ENCODE results near the gene CRNKL1. TPM values are rescaled to one million over a fixed set of nuclear protein-coding genes. Genes with fewer than 3 reads are reported as not detected.
A peak's percentile ranks its signal among the peaks of the same experiment; 100 is the strongest.

The CRNKL1 gene
- total RNA-seq, 1 experiment from 2014 or later, result 17.1 TPM

DNA sequence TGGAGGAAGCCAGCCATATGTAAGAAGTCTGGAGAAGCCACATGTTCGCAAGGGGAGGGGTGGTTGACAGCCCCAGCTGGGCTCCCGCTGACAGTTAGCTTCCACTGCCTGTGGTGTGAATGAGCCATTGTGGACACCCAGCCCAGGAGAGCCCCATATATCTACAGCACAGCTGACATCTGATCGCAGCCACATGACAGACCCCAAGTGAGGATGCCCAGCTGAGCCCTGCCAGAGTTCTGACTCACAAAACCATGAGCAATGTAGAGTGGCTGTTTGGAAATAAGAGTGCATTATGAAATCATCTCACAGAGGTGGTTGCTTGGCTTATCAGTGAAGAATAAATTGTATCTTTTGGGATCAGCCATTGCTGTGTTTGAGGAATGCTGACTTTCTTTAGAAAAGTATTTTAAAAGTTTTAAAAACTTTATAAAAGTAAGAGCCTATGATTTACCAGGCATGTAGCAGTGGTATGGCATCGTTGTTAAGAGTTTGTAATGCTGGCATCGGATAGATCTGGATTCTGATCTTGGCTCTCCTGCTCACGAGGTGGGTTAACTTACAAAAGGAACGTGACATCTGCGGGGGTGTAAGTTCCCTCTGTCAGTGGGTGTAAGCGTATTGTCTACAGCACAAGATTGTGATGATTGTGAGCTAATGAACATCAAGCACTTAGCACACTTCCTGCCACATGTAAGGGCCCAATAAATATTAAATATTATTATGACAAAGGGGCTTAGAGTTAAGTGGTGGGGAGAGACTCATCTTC lies 24.2 kb upstream of the CRNKL1 start:
- H3K27me3 ChIP-seq (ENCODE audit: control insufficient read depth, insufficient read depth, low read length), result no peaks in the 10 kb centered on the region
- H3K4me3 ChIP-seq (ENCODE audit: insufficient read depth, low read depth, low read length), result no peak overlapping the region
- no peaks in the 10 kb centered on the region for H3K36me3 ChIP-seq (replicated peaks; ENCODE audit: control insufficient read depth, insufficient read depth, low read length)
- DNase-seq, result no peak

DNA sequence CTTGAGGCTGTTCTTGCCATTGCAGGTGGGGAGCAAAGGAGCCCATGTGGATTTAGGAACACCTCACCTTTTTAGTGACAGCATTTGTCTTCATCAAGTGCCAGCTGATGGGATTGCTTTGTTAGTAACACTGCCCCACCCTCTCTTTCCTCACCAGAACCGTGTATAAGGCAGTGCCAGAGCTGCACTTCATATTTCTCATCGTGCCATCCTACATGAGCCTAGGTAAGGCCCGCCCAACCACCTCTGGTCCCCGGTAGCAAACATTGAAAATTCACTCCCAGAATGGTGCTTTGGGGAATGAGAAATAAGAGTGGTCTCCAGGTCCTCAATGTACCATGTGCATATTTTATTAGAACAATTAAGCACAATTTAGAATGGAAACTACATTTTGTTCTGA lies 22.8 kb upstream of the CRNKL1 start:
- Histone ChIP-seq H3K4me3 (ENCODE audit: insufficient read depth, low read depth, low read length) (no peak overlapping the region), H3K27me3 (ENCODE audit: control insufficient read depth, insufficient read depth, low read length) (no peaks in the 10 kb centered on the region), H3K36me3 (replicated peaks; ENCODE audit: control insufficient read depth, insufficient read depth, low read length) (no peaks in the 10 kb centered on the region)
- DNase-seq, result no peak

DNA sequence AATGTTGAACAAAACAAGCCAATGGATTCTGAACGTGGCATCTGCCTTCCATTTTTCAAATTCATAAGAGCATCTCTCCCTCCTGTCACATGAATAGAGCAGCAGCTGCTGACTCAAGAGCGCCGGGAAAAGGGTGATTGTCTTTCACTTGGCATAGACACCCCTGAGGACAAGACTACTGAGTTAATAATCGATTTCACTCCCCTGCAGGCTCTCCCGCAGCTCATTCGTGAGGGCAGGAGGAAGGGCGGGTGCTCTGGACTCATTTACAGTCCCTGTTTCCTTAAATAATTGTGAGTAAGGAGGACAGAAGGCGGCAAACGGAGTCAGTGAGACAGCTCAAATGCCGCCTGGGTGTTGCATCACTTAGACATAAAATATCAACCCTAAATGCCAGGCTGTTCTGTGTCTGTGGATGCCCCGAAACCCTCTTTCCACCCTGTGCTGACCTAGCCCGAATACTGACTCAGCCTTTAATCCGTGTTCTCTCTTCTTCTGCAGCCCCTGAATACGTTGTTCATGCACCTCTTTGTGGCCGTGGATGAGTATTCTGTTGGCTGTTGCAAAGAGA lies 21.6 kb upstream of the CRNKL1 start:
- Histone ChIP-seq H3K36me3 (replicated peaks; ENCODE audit: control insufficient read depth, insufficient read depth, low read length) (no peaks in the 10 kb centered on the region), H3K27me3 (ENCODE audit: control insufficient read depth, insufficient read depth, low read length) (no peaks in the 10 kb centered on the region), H3K4me3 (ENCODE audit: insufficient read depth, low read depth, low read length) (no peak overlapping the region)
- no peak for DNase-seq

- Histone ChIP-seq H3K36me3 (replicated peaks; ENCODE audit: control insufficient read depth, insufficient read depth, low read length) (no peaks in the 10 kb centered on the region), H3K27me3 (ENCODE audit: control insufficient read depth, insufficient read depth, low read length) (no peaks in the 10 kb centered on the region), H3K4me3 (ENCODE audit: insufficient read depth, low read depth, low read length) (no peak overlapping the region)
- no peak for DNase-seq
Measured at GRCh38 chr20:20070871-20071726, 18.8 kb upstream of the CRNKL1 start.

DNA sequence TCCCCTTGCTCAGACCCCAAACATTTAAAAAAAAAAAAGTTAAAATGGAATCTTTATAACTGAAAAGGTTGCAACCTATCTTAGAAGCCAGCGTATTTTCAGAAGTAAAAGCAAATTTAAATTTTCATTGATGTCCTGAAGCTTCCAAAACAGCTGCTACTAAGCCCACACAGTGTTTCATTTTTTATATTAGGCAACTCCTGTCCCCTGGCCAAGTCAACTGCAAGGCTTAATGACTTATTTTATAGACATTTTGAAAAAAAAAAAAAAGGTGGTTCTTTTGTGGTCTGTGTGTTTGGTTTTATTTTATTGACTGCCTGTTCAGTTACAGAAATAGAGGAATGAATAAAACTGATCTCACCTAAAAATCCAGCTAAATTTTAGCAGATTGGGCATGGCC lies 13.1 kb upstream of the CRNKL1 start:
- H3K36me3 ChIP-seq (replicated peaks; ENCODE audit: control insufficient read depth, insufficient read depth, low read length), result no peaks in the 10 kb centered on the region
- no peaks in the 10 kb centered on the region for H3K27me3 ChIP-seq (ENCODE audit: control insufficient read depth, insufficient read depth, low read length)
- DNase-seq, result no peak
- H3K4me3 ChIP-seq (ENCODE audit: insufficient read depth, low read depth, low read length), result no peak overlapping the region

DNA sequence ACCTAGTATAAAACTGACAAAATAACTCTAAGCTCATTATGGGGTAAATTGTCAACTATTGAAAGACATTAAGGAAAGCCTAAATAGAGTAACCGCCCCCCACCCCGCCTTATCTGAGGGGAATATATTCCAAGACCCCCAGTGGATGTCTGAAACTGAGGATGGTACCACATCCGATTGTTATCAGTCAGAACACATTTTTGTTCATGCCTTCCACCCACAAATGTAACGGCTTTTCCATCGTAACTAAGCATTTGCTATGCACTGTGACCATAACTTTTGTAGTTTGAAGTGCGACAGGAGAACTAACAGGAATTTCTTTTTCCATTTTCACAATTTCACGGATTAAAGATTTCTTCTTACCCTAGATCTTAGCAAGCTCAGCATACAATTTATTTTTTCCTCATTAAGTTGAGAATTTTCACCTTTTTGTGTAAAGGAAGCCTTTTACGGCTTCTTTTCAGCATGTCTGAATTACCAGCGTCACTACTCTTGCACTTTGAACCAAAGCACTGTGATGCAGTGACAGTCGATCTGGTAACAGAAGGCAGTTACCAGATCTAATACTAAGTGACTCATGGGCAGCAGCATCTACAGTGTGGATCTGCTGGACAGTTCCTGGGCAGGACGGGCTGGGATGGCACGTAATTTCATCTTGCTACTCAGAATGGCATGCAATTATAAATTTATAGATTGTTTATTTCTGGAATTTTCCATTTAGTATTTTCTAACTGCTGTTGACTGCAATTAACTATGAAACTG lies 11.9 kb upstream of the CRNKL1 start:
- Histone ChIP-seq H3K36me3 (replicated peaks; ENCODE audit: control insufficient read depth, insufficient read depth, low read length) (no peaks in the 10 kb centered on the region), H3K4me3 (ENCODE audit: insufficient read depth, low read depth, low read length) (no peak overlapping the region), H3K27me3 (ENCODE audit: control insufficient read depth, insufficient read depth, low read length) (no peaks in the 10 kb centered on the region)
- no peak for DNase-seq

DNA sequence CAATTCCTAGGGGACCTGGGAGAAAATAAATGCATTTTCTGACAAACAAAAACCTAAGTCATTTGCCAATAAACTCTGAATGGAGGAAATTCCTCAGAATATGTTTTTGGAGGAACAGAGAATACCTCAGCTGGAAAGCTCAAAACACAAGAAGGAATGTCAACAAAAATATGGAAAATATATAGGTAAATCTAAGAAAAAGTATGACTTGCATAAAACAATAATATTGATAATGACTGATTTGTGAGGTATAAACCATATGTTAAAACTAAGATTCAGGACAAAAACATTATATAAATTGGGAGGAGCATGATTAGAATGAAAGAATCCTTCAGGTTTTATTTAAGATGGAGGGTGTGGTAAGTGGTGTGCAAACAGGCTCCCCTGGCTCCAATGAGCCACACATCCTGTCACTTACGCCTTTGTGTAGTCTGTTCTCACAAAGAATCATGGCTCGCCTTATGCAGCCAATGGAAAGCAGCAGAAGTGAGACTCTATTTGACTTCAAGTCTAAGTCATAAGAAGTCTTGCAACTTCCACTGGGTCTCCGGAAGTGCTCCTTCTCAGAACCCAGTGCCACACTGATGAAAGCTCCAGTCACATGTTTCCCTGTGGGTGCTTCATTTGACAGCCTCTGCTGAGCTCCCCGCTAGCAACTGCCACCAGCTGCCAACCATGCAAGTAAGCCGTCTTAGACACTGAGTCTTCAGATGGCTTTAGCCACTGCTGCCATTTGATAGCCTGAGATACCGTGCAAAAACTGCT lies 8.2 kb upstream of the CRNKL1 start:
- no peaks in the 10 kb centered on the region for H3K36me3 ChIP-seq (replicated peaks; ENCODE audit: control insufficient read depth, insufficient read depth, low read length)
- no peaks in the 10 kb centered on the region for H3K27me3 ChIP-seq (ENCODE audit: control insufficient read depth, insufficient read depth, low read length)
- no peak overlapping the region for H3K4me3 ChIP-seq (ENCODE audit: insufficient read depth, low read depth, low read length)
- no peak for DNase-seq

DNA sequence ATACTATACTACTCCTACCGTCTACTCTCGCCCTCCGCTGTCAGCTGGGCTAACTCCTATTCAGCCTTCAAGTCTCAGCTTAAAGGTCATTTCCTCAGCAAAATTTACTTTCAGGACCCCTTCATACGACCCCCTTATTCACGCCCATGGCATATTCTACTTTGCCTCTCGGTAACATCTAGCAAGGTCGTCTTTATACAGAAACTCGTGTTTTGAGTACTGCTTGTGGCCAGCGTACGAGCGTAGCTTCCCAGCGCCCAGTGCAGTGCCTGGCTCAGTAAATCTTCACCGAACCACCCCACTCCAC lies 546 bp downstream of the CRNKL1 start:
- H3K27me3 ChIP-seq (ENCODE audit: control insufficient read depth, insufficient read depth, low read length), result no peaks in the 10 kb centered on the region
- peaks cover 11% of the 10 kb centered on the region for H3K36me3 ChIP-seq (replicated peaks; ENCODE audit: control insufficient read depth, insufficient read depth, low read length)
- DNase-seq, result peak; percentile 5
- H3K4me3 ChIP-seq (ENCODE audit: insufficient read depth, low read depth, low read length), result peak overlapping the region; percentile 79

GRCh38 chr20:20039752-20040387 lies 12.4 kb downstream of the CRNKL1 start:
- DNase-seq, result no peak
- peaks cover 32% of the 10 kb centered on the region for H3K36me3 ChIP-seq (replicated peaks; ENCODE audit: control insufficient read depth, insufficient read depth, low read length)

GRCh38 chr20:20038586-20038985 lies 13.7 kb downstream of the CRNKL1 start:
- H3K4me3 ChIP-seq (ENCODE audit: insufficient read depth, low read depth, low read length), result no peak overlapping the region
- no peaks in the 10 kb centered on the region for H3K27me3 ChIP-seq (ENCODE audit: control insufficient read depth, insufficient read depth, low read length)
- H3K36me3 ChIP-seq (replicated peaks; ENCODE audit: control insufficient read depth, insufficient read depth, low read length), result peaks cover 35% of the 10 kb centered on the region
- no peak for DNase-seq

More at GRCh38 chr20:20039752-20040387, 12.4 kb downstream of the CRNKL1 start:
- Histone ChIP-seq H3K27me3 (ENCODE audit: control insufficient read depth, insufficient read depth, low read length) (no peaks in the 10 kb centered on the region), H3K4me3 (ENCODE audit: insufficient read depth, low read depth, low read length) (no peak overlapping the region)

DNA sequence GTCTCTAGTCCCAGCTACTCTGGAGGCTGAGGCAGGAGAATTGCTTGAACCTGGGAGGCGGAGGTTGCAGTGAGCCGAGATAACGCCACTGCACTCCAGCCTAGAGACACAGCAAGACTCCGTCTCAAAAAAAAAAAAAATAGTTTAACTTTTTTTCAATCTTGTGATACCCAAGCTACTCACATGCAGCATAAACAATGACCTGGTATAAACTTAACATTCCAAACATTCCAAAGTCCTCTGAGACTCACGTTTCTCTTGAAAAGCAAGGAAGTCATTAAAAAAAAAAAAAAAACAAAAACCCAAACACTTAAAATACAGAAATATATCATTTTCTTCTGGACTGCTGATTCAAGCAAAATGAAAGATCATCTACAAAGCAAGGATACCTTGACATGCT lies 14.3 kb downstream of the CRNKL1 start:
- no peaks in the 10 kb centered on the region for H3K27me3 ChIP-seq (ENCODE audit: control insufficient read depth, insufficient read depth, low read length)
- DNase-seq, result no peak
- no peak overlapping the region for H3K4me3 ChIP-seq (ENCODE audit: insufficient read depth, low read depth, low read length)
- H3K36me3 ChIP-seq (replicated peaks; ENCODE audit: control insufficient read depth, insufficient read depth, low read length), result peaks cover 31% of the 10 kb centered on the region

DNA sequence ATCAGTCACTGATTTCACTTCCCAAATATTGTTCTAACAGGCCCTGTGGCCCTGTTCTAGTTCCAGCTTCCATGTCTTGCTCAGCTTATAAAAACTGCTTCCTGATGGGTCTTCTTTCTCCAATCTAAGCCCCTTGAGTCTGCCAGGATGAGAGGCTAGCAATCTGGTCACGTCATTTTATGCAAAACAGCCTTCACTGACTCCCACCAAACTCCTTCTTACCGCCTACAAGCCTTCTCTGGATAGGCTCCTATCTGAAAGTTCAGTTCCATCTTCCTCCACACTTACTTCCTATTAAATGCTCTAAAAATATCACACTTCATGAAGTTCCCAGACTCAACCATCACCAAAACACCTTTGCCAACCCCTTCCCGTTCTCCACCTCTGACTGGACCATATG lies 15.5 kb downstream of the CRNKL1 start:
- Histone ChIP-seq H3K27me3 (ENCODE audit: control insufficient read depth, insufficient read depth, low read length) (no peaks in the 10 kb centered on the region), H3K4me3 (ENCODE audit: insufficient read depth, low read depth, low read length) (no peak overlapping the region), H3K36me3 (replicated peaks; ENCODE audit: control insufficient read depth, insufficient read depth, low read length) (peaks cover 27% of the 10 kb centered on the region)
- no peak for DNase-seq

- H3K4me3 ChIP-seq (ENCODE audit: insufficient read depth, low read depth, low read length), result no peak overlapping the region
- H3K36me3 ChIP-seq (replicated peaks; ENCODE audit: control insufficient read depth, insufficient read depth, low read length), result peaks cover 22% of the 10 kb centered on the region
Measured at GRCh38 chr20:20034486-20034885, 17.8 kb downstream of the CRNKL1 start.

More at GRCh38 chr20:20034486-20034885, 17.8 kb downstream of the CRNKL1 start:
- no peak for DNase-seq
- no peaks in the 10 kb centered on the region for H3K27me3 ChIP-seq (ENCODE audit: control insufficient read depth, insufficient read depth, low read length)

Data from H7 (cell line).